HG02840 (cell line): ENCODE results near the gene FCMR.

ENCODE experiments used
- ATAC-seq: cut with Tn5 transposase; IDR thresholded peaks from one replicate; pipeline ENCODE4 v1.9.1; 2021; ENCODE audit warnings: mild to moderate bottlenecking, moderate library complexity, moderate number of reproducible peaks; ENCODE audit not compliant: unreplicated experiment, low FRiP score

Gene FCMR, protein sequence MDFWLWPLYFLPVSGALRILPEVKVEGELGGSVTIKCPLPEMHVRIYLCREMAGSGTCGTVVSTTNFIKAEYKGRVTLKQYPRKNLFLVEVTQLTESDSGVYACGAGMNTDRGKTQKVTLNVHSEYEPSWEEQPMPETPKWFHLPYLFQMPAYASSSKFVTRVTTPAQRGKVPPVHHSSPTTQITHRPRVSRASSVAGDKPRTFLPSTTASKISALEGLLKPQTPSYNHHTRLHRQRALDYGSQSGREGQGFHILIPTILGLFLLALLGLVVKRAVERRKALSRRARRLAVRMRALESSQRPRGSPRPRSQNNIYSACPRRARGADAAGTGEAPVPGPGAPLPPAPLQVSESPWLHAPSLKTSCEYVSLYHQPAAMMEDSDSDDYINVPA

DNA sequence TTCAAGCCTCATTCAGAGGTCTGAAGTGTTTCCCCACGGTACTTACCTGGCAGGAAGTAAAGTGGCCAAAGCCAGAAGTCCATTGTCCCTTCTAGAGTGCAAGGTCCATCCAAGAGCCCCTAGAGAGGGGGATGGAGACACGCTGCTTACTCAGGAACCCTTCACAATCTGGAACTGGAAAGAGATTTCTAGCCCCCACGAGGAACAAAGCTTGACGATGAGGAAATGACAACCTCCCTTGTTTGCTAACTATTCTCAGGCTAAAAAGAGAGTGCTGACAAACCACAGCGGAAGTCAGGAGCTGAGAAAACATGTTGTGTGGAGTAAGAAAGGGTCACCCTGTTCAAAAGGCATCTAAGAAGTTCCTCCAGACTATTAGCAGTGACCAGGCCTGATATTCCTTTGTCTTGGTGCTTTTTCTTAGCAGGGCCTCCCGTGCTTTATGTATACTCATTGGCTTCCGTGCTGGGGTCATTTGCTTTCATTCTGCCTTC, at the start of gene FCMR:
TSS of gene FCMR (minus strand) at position 170 of the 494 bp plus-strand sequence. CDS start at position 83, 87 bp downstream.
- ATAC-seq: peak; percentile 34

DNA sequence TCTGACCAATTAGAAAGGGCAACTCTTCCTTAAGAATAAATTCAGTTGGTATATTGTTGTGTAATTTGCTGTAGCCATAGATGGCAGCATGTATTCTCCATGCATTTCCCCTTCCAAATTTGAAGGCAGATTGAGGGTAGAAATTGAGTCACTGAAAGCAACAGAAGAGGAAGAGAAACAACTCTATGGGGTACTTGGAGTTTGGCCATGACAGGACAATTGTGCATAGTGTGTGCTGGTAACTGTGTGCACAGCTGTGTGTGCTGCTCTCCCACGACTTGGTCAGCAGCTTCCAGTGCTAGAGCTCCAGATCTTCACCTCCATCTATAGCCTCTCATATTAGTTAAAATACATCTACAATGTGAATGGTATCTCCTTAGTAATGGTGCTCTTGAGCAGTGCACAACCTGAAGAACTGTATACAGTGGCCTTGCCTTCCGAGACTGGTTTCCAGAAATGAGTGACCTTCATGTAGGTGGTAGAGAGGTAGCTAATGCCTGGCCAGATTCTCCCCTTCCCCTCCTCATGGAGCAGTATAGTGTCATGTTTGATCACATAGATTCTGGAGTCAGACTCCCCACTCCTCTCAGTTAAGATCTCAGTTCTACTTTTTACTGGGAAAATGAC, 49.4 kb upstream of the FCMR start:
- no peak for ATAC-seq

DNA sequence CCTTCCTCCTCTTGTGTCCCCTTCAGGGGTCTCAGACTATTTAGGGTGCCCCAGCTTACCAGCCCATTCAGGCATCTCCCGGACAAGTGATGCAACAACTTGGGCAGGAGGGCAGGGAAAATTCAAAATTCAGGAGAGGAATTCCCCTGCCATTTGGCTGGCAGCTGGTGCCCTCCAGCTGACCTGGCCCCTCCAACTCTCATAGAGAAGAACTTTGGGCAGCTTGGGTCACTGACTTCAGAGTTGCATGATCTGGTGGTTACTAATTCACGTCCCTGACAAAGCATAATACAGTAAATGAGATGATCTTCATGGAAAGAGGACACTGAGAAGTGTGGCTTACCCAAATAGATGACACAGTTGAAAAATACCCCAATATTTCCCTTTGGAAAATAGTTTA, 48.7 kb upstream of the FCMR start, which contains the start of gene FCAMR:
TSS of gene FCAMR (minus strand) at position 15 of the 400 bp plus-strand sequence. CDS start 335 bp downstream, outside the sequence.
- ATAC-seq: no peak

DNA sequence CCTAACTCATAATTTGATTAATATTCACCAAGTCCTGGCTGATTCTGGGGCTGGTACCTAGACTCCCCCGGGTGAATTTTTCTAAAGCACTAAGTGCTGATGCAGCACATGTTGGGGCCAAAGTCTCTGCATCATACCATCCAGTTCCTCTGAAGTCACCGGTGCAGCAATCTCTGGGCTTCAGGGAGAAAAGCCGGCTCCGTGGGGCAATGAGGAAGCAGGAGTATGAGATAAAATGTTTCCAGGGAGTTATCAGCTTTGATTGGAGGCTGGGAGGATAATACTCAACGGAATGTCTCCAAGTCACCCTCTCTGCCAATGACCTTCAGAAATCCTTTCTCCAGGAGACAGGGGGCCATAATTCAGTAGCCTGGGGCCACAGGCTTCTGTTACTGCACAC, 47.3 kb upstream of the FCMR start:
- no peak for ATAC-seq

DNA sequence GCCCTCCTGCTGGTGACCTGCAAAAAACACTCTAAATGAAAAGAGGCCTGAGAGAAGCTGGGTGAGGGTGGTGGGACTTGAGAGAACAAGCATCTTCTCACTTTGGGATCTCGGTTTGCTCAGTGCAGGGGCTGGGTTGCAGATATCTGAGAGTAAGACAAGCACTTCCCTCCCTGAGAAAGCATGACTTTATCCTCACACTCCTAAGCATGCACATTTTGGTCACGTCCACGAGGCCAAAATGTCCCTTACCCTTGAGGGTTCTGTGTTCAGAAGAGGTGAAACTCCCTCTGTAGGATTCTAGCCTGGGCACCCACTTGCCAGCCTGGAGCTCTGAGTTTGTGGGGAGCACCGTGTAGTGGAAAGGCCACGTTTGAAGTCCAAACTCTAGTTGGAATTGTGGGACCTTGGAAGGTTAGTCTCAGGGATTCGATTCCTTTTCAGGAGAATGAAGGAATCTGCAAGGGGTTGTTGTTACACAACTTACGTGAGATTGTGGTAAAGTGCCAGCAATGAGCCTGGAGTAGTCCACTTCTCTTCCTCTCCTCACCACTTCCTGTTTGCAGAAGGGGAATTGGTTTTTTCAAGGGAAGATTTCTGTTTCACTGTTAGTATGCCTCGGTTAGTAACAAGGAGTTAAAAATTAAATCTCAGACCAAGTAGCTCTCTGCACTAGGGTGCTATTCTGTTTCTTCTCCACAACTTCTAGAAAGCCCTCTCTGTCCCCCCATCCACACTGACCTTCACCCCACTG, 45.5 kb upstream of the FCMR start:
- ATAC-seq: no peak

DNA sequence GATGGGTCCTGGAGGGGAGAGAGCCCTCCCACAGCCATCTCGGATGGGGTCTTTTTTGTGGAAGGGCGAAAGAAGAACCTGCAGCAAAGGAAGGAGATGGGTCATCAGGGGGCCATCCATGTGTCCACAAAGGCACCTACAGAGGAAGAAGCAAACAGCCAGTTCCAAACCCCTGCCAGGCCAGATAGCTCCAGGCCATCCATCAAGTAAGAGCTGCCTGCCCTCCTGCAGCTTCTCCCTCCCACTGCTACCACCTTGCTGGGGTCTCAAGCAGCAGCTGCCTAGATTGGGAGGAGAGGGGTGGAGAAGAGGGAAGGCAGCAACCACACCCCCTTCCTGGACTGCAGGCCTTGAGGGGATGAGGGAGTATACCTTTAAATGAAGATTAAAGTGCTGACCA, 44.0 kb upstream of the FCMR start:
- ATAC-seq: no peak

DNA sequence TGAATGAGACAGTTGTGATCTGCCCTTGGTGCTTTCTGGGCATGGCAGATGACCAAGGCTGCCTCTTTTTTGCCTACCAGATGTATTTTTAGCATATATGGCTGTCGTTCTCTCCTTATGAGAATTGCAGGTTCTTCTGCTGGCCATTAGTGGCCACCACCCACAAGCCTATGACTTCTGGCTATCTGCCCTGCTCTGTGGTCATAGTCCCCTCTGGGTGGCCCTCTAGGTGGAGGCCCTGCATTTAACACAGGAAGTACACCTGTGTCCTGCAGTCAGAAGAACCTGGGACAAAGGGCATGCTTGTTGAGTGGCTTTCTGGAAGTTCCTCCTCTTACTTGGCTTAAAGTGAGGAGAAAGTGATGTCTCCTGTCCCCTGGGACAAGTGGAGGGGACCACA, 42.0 kb upstream of the FCMR start:
- ATAC-seq: no peak

DNA sequence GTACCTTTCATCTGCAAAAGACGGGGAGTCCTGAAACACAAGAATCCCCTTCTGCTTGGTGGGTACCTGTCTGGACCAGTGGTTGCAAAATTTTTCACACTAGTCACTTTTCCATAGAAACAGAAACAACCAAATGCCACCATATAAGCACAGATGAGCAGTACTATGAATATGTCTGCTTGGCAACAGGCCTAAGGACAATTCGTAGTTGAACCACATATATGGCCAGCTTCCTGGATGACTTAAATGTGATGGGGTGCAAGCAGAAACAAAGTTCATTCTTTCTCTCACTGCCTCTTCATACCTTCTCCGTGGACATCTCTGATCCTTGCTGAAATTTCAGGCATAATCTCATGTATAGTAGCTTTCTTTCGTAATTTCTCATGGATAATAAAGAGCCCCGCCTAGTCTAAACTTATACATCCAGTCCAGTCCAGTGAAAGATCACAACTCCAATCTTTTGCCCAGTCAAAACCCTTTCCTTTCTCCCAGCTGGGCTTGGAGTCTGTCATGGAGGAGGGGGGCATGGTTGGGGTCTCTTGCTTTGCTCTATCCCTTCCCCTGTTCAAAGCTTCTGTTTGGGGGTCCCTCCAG, 41.5 kb upstream of the FCMR start:
- ATAC-seq: no peak

DNA sequence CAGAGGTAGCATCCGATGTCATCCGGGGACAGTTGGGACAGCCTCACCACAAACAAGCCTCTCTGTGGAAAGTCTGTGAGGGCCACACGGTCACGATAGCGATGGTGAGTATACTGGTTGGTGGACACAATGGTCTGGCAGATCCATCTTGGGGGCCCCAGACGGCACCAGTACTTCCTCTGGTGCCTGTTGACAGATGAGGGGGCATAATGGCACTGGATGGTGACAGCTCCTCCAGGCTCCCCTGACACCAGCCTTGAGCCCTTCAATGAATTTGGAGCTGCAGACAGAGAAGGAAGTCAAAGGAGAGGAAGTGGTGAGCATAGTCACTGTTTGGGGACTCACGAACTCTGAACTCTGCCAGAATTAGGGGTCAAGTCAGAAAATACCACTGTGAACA, 40.5 kb upstream of the FCMR start:
- ATAC-seq: no peak

DNA sequence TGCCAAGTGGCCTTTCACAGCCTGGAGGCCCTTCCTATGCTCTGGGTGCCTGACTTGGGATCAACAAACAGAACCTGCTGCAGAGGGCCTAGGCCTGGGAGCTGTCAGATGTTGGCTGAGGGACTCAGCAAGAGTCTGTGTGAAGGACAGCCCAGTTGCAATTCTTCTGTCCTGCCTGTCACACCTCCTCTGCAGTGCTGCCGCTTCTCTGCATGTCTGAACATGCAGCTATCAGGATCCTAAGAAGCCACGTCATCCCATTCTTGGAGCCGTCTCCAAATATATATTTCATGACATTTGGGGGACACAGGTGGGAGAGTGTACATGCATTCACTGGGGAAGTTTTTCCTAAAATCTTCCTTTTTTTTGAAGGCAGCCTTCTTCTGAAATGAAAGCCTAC, 39.9 kb upstream of the FCMR start:
- no peak for ATAC-seq

DNA sequence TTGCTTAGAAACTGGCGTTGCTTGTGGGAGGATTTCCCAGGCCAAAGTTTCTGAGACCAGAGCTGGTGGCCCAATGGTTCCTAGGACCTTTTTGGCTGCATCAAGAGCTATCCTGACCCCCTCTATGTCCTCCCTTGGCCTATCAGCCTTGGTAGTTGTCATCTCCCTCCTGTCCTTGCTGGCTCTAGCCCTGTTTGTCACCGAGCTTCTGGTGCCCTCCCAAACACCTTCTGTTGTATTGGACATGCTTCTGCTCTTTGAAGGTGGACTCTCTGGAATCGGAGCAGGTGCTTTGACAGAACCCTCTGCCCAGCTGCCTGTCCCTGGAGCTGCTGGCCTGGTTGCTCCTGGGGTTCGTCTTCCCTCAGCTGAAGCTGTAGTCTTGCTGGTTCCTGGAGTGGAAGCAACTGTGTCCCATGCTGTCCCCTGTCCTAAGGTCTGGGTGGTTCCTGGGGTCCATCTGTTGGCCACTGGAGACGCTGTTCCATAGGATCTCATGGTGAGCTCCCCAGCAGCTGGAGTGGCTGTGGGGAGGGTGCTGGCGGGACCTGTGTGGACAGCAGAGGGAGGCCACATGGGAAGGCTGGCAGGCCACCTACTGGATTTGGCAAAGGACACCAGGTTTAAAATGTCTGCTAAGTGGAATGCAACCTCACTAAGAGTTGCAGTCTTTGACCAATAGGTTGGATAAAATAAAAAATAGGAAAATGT, 39.1 kb upstream of the FCMR start:
- no peak for ATAC-seq

DNA sequence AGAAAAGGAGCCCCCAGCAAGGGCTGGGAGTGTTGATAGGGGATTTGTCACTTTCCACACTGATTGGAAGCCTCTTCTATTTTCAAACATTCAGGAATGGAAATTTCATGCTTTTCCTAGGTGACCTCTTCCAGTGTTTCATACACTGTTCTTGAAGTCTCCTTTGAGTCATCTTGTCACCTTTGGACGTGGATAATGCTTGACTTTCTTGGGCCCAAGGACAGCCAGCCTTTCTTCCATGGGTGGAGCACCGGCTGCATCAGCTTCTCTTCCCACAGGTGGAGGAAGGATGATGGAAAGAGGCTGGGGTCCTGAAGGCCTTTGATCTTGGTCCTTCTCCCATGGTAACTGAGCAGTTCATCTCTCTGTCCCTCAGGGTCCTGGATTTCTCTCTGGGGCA, 36.4 kb upstream of the FCMR start:
- ATAC-seq: no peak

DNA sequence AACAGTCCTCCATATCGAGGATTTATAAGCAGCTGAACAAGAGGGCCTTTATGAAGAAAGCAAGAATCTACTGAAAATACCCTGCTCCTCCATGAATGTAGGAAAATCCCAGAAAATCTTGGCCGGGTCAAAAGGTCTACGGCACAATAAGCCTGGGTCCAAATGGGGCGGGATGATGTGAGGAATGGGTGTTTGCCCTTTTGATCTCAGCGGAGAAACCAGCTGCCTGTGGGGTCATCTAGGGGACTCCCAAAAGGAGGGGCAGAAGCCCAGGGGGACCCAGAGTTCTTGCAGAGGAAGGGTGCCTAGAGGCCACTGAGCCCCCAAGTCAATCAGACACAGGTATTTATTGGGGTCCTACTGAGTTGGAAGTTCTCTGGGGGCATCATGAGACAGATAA, 35.9 kb upstream of the FCMR start:
- ATAC-seq: no peak

DNA sequence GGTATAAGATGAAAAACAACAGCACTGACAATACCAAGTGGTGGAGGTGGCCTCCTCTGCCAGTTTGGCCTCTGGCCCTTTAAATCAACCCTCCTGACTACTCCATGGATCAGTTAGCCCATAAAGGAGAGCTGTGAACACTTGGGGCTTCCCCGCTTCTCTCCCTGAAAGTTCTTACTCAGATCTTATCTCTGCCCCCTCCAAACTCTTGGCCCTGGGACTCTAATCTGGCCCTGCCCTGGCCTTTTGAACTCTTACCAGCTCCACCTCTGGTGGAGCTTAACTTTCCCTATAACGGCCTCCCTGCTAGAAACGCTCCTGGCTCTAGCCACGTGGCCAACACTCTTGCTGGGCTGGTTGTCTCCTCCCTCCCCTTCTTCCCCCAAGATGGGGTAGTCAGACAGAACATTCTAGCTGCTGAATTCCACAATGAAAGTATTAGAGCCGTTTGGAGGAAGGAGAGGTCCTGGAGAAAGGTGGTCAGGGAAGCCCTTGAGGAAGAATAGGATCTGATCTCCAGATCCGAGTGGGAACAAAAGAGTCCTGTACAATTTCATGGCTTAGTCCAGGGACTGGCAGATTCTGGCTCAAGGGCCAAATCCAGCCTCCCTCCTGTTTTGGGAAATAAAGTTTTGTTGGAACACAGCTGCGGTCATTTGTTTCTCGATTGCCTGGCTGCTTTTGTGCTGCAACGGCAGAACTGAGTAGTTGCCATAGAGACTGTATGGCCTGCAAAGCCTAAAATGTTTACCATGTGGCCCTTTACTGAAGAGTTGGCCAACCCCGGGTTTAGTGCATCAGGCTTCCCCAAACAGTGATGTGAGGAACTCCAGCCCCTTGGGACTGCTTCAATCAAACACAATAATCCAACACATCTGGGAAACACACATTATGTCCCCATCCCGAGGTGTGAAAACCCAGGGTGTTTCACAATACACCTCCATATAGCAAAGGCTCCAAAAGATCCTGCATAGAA, 34.0 kb upstream of the FCMR start:
- ATAC-seq: no peak

DNA sequence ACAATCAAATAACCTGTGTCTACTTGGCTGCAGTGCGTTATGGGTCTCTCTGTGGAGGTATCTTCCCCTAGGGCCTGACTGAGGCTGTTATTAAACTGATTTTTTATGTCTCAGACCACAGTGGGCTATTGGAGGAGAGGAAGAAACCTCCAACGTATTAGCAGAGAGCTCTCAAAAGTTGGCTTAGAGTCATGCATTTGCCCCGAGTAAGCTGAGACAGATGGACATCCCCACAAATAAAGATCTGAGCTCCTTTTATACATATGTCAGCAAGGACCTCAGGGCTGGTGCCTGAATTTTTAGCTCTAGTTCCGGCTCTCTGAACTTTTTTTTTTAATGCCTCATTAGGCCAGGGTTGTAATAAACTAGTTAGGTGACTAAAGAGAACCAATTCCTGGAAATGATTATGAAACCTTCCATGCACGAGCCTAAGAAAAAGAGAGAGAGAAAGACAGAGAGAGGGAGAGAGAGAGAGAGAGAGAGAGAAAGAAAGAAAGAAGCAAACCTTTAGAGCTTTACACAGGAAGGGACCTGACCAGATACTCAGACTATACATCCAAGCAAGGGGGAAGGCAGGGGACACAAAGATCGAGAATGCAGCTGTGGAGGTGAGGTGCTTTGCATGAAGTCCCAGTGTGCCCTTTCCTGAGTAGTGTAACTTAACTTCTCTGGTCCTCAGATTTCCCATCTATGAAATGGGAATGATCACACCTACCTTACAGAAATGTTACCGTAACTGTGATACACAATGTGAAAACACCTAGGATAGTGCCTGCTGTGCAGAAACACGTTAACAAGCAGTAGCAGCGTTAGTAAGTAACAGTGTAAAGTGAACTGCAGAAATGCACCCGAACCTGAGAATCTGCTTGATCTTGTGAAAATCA, 33.0 kb upstream of the FCMR start:
- no peak for ATAC-seq

DNA sequence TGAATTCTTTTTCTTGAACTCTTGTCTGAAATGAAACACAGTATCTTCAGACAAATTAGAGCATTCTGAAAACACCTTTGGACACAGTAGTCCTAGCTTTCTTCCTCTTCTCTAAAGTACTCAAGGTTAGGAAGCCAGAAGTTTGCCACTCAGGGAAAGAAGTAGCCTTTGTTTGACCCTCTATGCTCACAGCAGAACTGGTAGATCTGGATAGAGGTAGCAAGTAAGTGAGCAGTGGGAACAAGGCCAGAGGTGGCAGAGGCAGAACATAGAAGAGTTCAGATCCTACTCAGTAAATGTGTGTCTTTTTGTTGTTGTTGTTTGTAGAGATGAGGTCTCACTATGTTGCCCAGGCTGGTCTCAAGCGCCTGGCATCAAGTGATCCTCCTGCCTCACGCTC, 31.9 kb upstream of the FCMR start:
- ATAC-seq: no peak

DNA sequence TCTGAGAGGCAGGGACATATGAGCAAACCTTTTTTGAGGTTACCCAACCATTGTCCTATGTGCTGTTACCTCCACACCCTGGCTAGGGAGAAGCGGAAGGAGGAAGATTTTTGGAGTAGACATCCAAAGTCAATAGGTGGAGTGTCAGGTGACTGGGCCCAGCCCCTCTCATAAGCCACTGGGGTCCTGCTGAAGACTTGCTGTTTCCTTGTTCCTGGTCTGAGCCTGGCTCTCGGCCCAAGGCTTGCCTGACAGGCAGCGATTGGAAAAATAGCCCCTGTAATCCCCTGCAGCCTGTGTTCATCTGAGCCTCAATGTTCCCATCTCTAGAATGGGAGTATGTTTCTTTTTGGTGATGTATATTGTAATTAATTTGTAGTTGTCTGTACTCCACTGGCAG, 31.4 kb upstream of the FCMR start:
- no peak for ATAC-seq

DNA sequence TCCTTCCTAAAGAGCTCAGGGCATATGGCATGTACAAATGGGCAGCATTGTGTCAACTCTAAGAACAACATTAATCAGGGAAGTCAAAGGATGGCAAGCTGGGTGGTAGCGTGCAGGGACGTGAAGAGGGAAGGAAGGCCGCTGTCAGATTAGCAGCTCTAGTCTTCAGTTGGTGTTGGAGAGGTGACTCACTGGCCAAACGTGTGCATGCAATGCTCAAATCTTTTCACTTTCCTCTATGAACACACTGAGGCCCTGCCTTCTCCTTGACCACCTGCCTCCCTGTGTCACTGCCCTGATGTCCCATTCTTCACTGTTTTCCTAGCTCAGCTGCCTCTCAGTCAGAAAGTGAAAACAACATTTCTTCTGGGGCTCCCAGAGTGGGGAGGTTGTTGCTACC, 30.4 kb upstream of the FCMR start:
- no peak for ATAC-seq
